GM21526 (cell line): ENCODE measurements around the gene GLB1L3.
"Not testable (repeated sequence)": the region's sequence is repeated elsewhere in the genome, so short reads cannot be mapped to it uniquely, and the experiment has no call there.

Source experiments
- ATAC-seq: cut with Tn5 transposase; IDR thresholded peaks from one replicate; pipeline ENCODE4 v1.9.1; 2021; ENCODE audit warnings: moderate library complexity; ENCODE audit not compliant: unreplicated experiment, low FRiP score

The GLB1L3 gene

GRCh38 chr11:134250246-134250645 is 25.9 kb upstream of the GLB1L3 start:
- ATAC-seq, result no peak

GRCh38 chr11:134250675-134251074 is 25.5 kb upstream of the GLB1L3 start:
- ATAC-seq, result no peak

GRCh38 chr11:134252346-134253187 is 23.6 kb upstream of the GLB1L3 start:
- ATAC-seq, result peak; percentile 34

GRCh38 chr11:134253188-134253993 is 22.8 kb upstream of the GLB1L3 start, which contains the start of the genes ACAD8 and THYN1:
TSS of gene ACAD8 (plus strand) at chr11:134253568. CDS start at chr11:134253601, 33 bp downstream.
TSS of gene THYN1 (minus strand) at chr11:134253352. CDS start at chr11:134252882, 470 bp downstream.
- ATAC-seq, result peak; percentile 99

GRCh38 chr11:134254433-134255183 is 21.6 kb upstream of the GLB1L3 start:
- ATAC-seq, result no peak

GRCh38 chr11:134255184-134255561 is 21.0 kb upstream of the GLB1L3 start:
- not testable (repeated sequence) for ATAC-seq

- ATAC-seq, result no peak
Measured at GRCh38 chr11:134257101-134257500, 19.1 kb upstream of the GLB1L3 start.

- ATAC-seq, result no peak
Measured at GRCh38 chr11:134258577-134258976, 17.6 kb upstream of the GLB1L3 start.

GRCh38 chr11:134260503-134260902 is 15.7 kb upstream of the GLB1L3 start:
- ATAC-seq, result no peak

GRCh38 chr11:134260983-134261382 is 15.2 kb upstream of the GLB1L3 start:
- no peak for ATAC-seq

- peak; percentile 63 for ATAC-seq
Measured at GRCh38 chr11:134261626-134262488, 14.3 kb upstream of the GLB1L3 start.

GRCh38 chr11:134264966-134265764 is 11.0 kb upstream of the GLB1L3 start:
- no peak for ATAC-seq

- no peak for ATAC-seq
Measured at GRCh38 chr11:134266440-134266839, 9.7 kb upstream of the GLB1L3 start.

- no peak for ATAC-seq
Measured at GRCh38 chr11:134266841-134267251, 9.3 kb upstream of the GLB1L3 start.

- no peak for ATAC-seq
Measured at GRCh38 chr11:134267461-134267860, 8.7 kb upstream of the GLB1L3 start.

GRCh38 chr11:134267966-134268365 is 8.2 kb upstream of the GLB1L3 start:
- ATAC-seq, result no peak

- ATAC-seq, result no peak
Measured at GRCh38 chr11:134270250-134270714, 5.9 kb upstream of the GLB1L3 start.

- ATAC-seq, result no peak
Measured at GRCh38 chr11:134271978-134272377, 4.2 kb upstream of the GLB1L3 start.
